Stimulated activated naive CD8-positive, alpha-beta T cell treated with anti-CD3 and anti-CD28 coated beads, Interleukin-15, amount 100 ng/mL, for 72 hours (primary cell): ENCODE results near the gene PLAC1.

Source experiments
- ATAC-seq: fragments of 150-1000 bp; cut with Tn5 transposase; 2 replicates; pipeline ENCODE4 v1.10.0; 2021; ENCODE audit warnings: mild to moderate bottlenecking, moderate library complexity
- DNase-seq, 2 donors: peaks; one replicate each; pipeline ENCODE4 v3.0.0; 2021 to 2022
- H3K27ac Mint-ChIP-seq, 2 donors: one replicate each; pipeline ENCODE4 v1.8.0; 2022; ENCODE audit warnings: mild to moderate bottlenecking in 2 of 2, mixed read lengths in 2 of 2, moderate library complexity in 2 of 2
- H3K27me3 Mint-ChIP-seq: one replicate; pipeline ENCODE4 v1.8.0; 2022; ENCODE audit warnings: mixed read lengths
- H3K4me1 Mint-ChIP-seq: one replicate; pipeline ENCODE4 v1.8.0; 2022; ENCODE audit warnings: mild to moderate bottlenecking, mixed read lengths
- H3K4me3 Mint-ChIP-seq, 2 donors: one replicate each; pipeline ENCODE4 v1.8.0; 2022; ENCODE audit warnings: mild to moderate bottlenecking in 2 of 2, mixed read lengths in 2 of 2, moderate library complexity in 1 of 2
- H3K9me3 Mint-ChIP-seq, 2 donors: one replicate each; pipeline ENCODE4 v1.8.0; 2022; ENCODE audit warnings: mixed read lengths in 2 of 2

Gene PLAC1

DNA sequence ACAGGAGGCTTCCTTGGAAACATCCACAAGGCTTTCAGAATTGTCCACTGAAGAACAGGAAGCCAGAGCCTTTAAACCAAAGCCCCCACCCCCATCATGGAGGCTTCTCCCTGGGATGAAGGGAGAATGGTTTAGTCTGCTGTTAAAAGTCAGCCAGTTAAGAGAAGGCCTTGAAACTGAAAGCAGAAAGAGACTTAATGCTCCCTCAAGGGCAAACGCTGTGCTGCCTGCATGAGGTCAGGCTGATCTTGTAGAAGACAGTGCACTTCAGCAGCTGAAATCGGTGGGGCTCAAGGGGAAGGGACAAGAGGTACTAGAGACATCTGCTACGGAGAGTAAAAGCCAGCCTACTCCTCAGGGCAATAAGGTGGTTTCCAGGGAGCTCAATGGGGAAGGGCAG, 129.3 kb downstream of the PLAC1 start:
- no peaks in the 10 kb centered on the region for H3K9me3 Mint-ChIP-seq
- no peaks in the 10 kb centered on the region for H3K27me3 Mint-ChIP-seq
- no peak overlapping the region for H3K27ac Mint-ChIP-seq
- no peak for DNase-seq
- no peaks in the 10 kb centered on the region for H3K4me1 Mint-ChIP-seq
- H3K4me3 Mint-ChIP-seq = no peak overlapping the region
- ATAC-seq = no peak

- no peak overlapping the region for H3K4me3 Mint-ChIP-seq
- H3K27me3 Mint-ChIP-seq = no peaks in the 10 kb centered on the region
- H3K4me1 Mint-ChIP-seq = peaks cover 9% of the 10 kb centered on the region
- H3K9me3 Mint-ChIP-seq = no peaks in the 10 kb centered on the region
- no peak for ATAC-seq
- DNase-seq = no peak
- no peak overlapping the region for H3K27ac Mint-ChIP-seq
These were observed 131.9 kb downstream of the PLAC1 start for GRCh38 chrX:134526399-134526798.

- H3K27me3 Mint-ChIP-seq = no peaks in the 10 kb centered on the region
- no peaks in the 10 kb centered on the region for H3K9me3 Mint-ChIP-seq
- DNase-seq (no peak), ATAC-seq (no peak)
- H3K4me1 Mint-ChIP-seq = peaks cover 9% of the 10 kb centered on the region
- H3K27ac Mint-ChIP-seq = no peak overlapping the region
- no peak overlapping the region for H3K4me3 Mint-ChIP-seq
These were observed 133.0 kb downstream of the PLAC1 start for GRCh38 chrX:134525086-134525792.

DNA sequence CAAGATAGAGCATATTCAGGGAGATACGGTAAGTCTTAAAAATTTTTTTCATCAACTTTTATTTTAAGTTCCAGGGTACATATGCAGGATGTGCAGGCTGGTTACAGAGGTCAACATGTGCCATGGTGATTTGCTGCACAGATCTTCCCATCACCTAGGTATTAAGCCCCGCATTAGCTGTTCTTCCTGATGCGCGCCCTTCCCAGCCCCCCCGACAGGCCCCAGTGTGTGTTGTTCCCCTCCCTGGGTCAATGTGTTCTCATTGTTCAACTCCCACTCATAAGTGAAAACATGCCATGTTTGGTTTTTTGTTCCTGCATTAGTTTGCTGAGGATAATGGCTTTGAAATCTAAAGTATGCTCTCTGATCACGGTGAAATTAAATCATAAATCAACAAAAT, 134.1 kb downstream of the PLAC1 start:
- Mint-ChIP-seq H3K27ac (no peak overlapping the region), H3K27me3 (no peaks in the 10 kb centered on the region), H3K4me1 (peaks cover 9% of the 10 kb centered on the region), H3K4me3 (no peak overlapping the region), H3K9me3 (no peaks in the 10 kb centered on the region)
- ATAC-seq (no peak), DNase-seq (no peak)

GRCh38 chrX:134520860-134521390, 137.3 kb downstream of the PLAC1 start:
- Mint-ChIP-seq H3K4me1 (peaks cover 9% of the 10 kb centered on the region), H3K27ac (no peak overlapping the region), H3K4me3 (no peak overlapping the region), H3K9me3 (no peaks in the 10 kb centered on the region), H3K27me3 (no peaks in the 10 kb centered on the region)
- peak; percentile 49 for ATAC-seq
- DNase-seq = peak in 1 of 2 donors; percentile 15
